Measurements from ENCODE around the gene HAL. TPM values are rescaled to one million over a fixed set of nuclear protein-coding genes. Genes with fewer than 3 reads are reported as not detected.

Gene HAL
- 1 to 10 TPM in 1 of 2 donors, under 1 TPM in 1; 0.39 to 1.4 TPM for total RNA-seq
- under 1 TPM in 1 of 2 donors, not detected in 1; 0.63 TPM for polyA plus RNA-seq
- long read RNA-seq, donor 1, partial matches to known transcripts, result 0 of 1 reads
- long read RNA-seq, donor 1, other reads (novel, unspliced or antisense), result 1 of 1 reads
- long read RNA-seq, donor 2, partial matches to known transcripts, result 0 of 1 reads
- long read RNA-seq, donor 2, other reads (novel, unspliced or antisense), result 1 of 1 reads

- Histone ChIP-seq H3K36me3 (ENCODE audit: control insufficient read depth in 1 of 2, insufficient read depth in 2 of 2, low read length in 1 of 2) (no peaks in the 10 kb centered on the region), H3K4me1 (ENCODE audit: control insufficient read depth in 1 of 2, insufficient read depth in 2 of 2, low read length in 2 of 2) (no peaks in the 10 kb centered on the region), H3K27me3 (ENCODE audit: control insufficient read depth in 1 of 2, insufficient read depth in 2 of 2, low read length in 1 of 2) (no peaks in the 10 kb centered on the region), H3K4me3 (ENCODE audit: low read length in 2 of 2) (no peak within 1 kb of the TSS), H3K27ac (ENCODE audit: low read depth in 1 of 2, low read length in 2 of 2) (no peak within 1 kb of the TSS), H3K9me3 (ENCODE audit: control insufficient read depth, low read length) (no peaks in the 10 kb centered on the region)
- intact Hi-C loops (cut with DNase I), result loop anchor here (5.0 to 10.0 kb wide), 3 partner anchors 79 to 421 kb away; no protein-coding TSS in a partner anchor
- DNase-seq, result no peak
- WGBS, 2 donors, result 73% methylated on average over 7 of the region's 7 CpGs
- ATAC-seq (ENCODE audit: low FRiP score), result peak; percentile 15
Measured at GRCh38 chr12:95996034-95996658, at the start of gene HAL. Gene HAL, minus strand, starts transcription at chr12:95996344. Its CDS starts 434 bp downstream, at chr12:95995910.

GRCh38 chr12:96045566-96045965, 49.4 kb upstream of the HAL start:
- H3K4me3 ChIP-seq (ENCODE audit: low read length in 2 of 2), result no peak overlapping the region
- H3K27ac ChIP-seq (ENCODE audit: low read depth in 1 of 2, low read length in 2 of 2), result no peak overlapping the region
- no peaks in the 10 kb centered on the region for H3K27me3 ChIP-seq (ENCODE audit: control insufficient read depth in 1 of 2, insufficient read depth in 2 of 2, low read length in 1 of 2)
- peak; percentile 29 for ATAC-seq (ENCODE audit: low FRiP score)
- no peaks in the 10 kb centered on the region for H3K4me1 ChIP-seq (ENCODE audit: control insufficient read depth in 1 of 2, insufficient read depth in 2 of 2, low read length in 2 of 2)
- H3K36me3 ChIP-seq (ENCODE audit: control insufficient read depth in 1 of 2, insufficient read depth in 2 of 2, low read length in 1 of 2), result no peaks in the 10 kb centered on the region
- H3K9me3 ChIP-seq (ENCODE audit: control insufficient read depth, low read length), result no peaks in the 10 kb centered on the region
- intact Hi-C loops (cut with DNase I), result no loop called here
- 84 to 85% methylated on average over 7 of the region's 7 CpGs for WGBS, 2 donors
- peak in 1 of 2 donors; percentile 63 for DNase-seq

- H3K36me3 ChIP-seq (ENCODE audit: control insufficient read depth in 1 of 2, insufficient read depth in 2 of 2, low read length in 1 of 2), result no peaks in the 10 kb centered on the region
- no peaks in the 10 kb centered on the region for H3K9me3 ChIP-seq (ENCODE audit: control insufficient read depth, low read length)
- intact Hi-C loops (cut with DNase I), result no loop called here
- no peak for DNase-seq
- no peaks in the 10 kb centered on the region for H3K27me3 ChIP-seq (ENCODE audit: control insufficient read depth in 1 of 2, insufficient read depth in 2 of 2, low read length in 1 of 2)
- H3K4me3 ChIP-seq (ENCODE audit: low read length in 2 of 2), result no peak overlapping the region
- no peaks in the 10 kb centered on the region for H3K4me1 ChIP-seq (ENCODE audit: control insufficient read depth in 1 of 2, insufficient read depth in 2 of 2, low read length in 2 of 2)
- no peak overlapping the region for H3K27ac ChIP-seq (ENCODE audit: low read depth in 1 of 2, low read length in 2 of 2)
- no peak for ATAC-seq (ENCODE audit: low FRiP score)
- WGBS, 2 donors, result 96% methylated on average over 2 of the region's 2 CpGs
Measured at GRCh38 chr12:96044943-96045290, 48.8 kb upstream of the HAL start.

GRCh38 chr12:96044017-96044942, 48.1 kb upstream of the HAL start:
- intact Hi-C loops (cut with DNase I), result no loop called here
- no peak overlapping the region for H3K27ac ChIP-seq (ENCODE audit: low read depth in 1 of 2, low read length in 2 of 2)
- no peaks in the 10 kb centered on the region for H3K27me3 ChIP-seq (ENCODE audit: control insufficient read depth in 1 of 2, insufficient read depth in 2 of 2, low read length in 1 of 2)
- WGBS, 2 donors, result 70 to 78% methylated on average over 10 of the region's 10 CpGs
- ATAC-seq (ENCODE audit: low FRiP score) (no peak), DNase-seq (no peak)
- H3K36me3 ChIP-seq (ENCODE audit: control insufficient read depth in 1 of 2, insufficient read depth in 2 of 2, low read length in 1 of 2), result no peaks in the 10 kb centered on the region
- H3K9me3 ChIP-seq (ENCODE audit: control insufficient read depth, low read length), result no peaks in the 10 kb centered on the region
- H3K4me3 ChIP-seq (ENCODE audit: low read length in 2 of 2), result no peak overlapping the region
- no peaks in the 10 kb centered on the region for H3K4me1 ChIP-seq (ENCODE audit: control insufficient read depth in 1 of 2, insufficient read depth in 2 of 2, low read length in 2 of 2)

- Histone ChIP-seq H3K36me3 (ENCODE audit: control insufficient read depth in 1 of 2, insufficient read depth in 2 of 2, low read length in 1 of 2) (no peaks in the 10 kb centered on the region), H3K9me3 (ENCODE audit: control insufficient read depth, low read length) (no peaks in the 10 kb centered on the region), H3K27ac (ENCODE audit: low read depth in 1 of 2, low read length in 2 of 2) (no peak overlapping the region), H3K4me3 (ENCODE audit: low read length in 2 of 2) (no peak overlapping the region), H3K27me3 (ENCODE audit: control insufficient read depth in 1 of 2, insufficient read depth in 2 of 2, low read length in 1 of 2) (no peaks in the 10 kb centered on the region), H3K4me1 (ENCODE audit: control insufficient read depth in 1 of 2, insufficient read depth in 2 of 2, low read length in 2 of 2) (no peaks in the 10 kb centered on the region)
- intact Hi-C loops (cut with DNase I), result no loop called here
- 86 to 96% methylated on average over 1 of the region's 1 CpG for WGBS, 2 donors
- DNase-seq (no peak), ATAC-seq (ENCODE audit: low FRiP score) (no peak)
Measured at GRCh38 chr12:96041181-96041580, 45.0 kb upstream of the HAL start.

GRCh38 chr12:96040305-96041133, 44.4 kb upstream of the HAL start:
- 58 to 67% methylated on average over 3 of the region's 3 CpGs for WGBS, 2 donors
- H3K4me1 ChIP-seq (ENCODE audit: control insufficient read depth in 1 of 2, insufficient read depth in 2 of 2, low read length in 2 of 2), result no peaks in the 10 kb centered on the region
- DNase-seq, result no peak
- H3K36me3 ChIP-seq (ENCODE audit: control insufficient read depth in 1 of 2, insufficient read depth in 2 of 2, low read length in 1 of 2), result no peaks in the 10 kb centered on the region
- H3K27me3 ChIP-seq (ENCODE audit: control insufficient read depth in 1 of 2, insufficient read depth in 2 of 2, low read length in 1 of 2), result no peaks in the 10 kb centered on the region
- no peak overlapping the region for H3K27ac ChIP-seq (ENCODE audit: low read depth in 1 of 2, low read length in 2 of 2)
- no peaks in the 10 kb centered on the region for H3K9me3 ChIP-seq (ENCODE audit: control insufficient read depth, low read length)
- no peak overlapping the region for H3K4me3 ChIP-seq (ENCODE audit: low read length in 2 of 2)
- intact Hi-C loops (cut with DNase I), result no loop called here
- ATAC-seq (ENCODE audit: low FRiP score), result no peak

GRCh38 chr12:96039516-96039915, 43.4 kb upstream of the HAL start:
- intact Hi-C loops (cut with DNase I), result no loop called here
- no peak for DNase-seq
- H3K4me3 ChIP-seq (ENCODE audit: low read length in 2 of 2), result no peak overlapping the region
- H3K36me3 ChIP-seq (ENCODE audit: control insufficient read depth in 1 of 2, insufficient read depth in 2 of 2, low read length in 1 of 2), result no peaks in the 10 kb centered on the region
- H3K27me3 ChIP-seq (ENCODE audit: control insufficient read depth in 1 of 2, insufficient read depth in 2 of 2, low read length in 1 of 2), result no peaks in the 10 kb centered on the region
- no peaks in the 10 kb centered on the region for H3K9me3 ChIP-seq (ENCODE audit: control insufficient read depth, low read length)
- no peak overlapping the region for H3K27ac ChIP-seq (ENCODE audit: low read depth in 1 of 2, low read length in 2 of 2)
- no peak for ATAC-seq (ENCODE audit: low FRiP score)
- no peaks in the 10 kb centered on the region for H3K4me1 ChIP-seq (ENCODE audit: control insufficient read depth in 1 of 2, insufficient read depth in 2 of 2, low read length in 2 of 2)
- WGBS, 2 donors, result 88 to 89% methylated on average over 3 of the region's 3 CpGs

GRCh38 chr12:96036765-96037455, 40.8 kb upstream of the HAL start:
- intact Hi-C loops (cut with DNase I), result no loop called here
- no peak for ATAC-seq (ENCODE audit: low FRiP score)

More at GRCh38 chr12:96036765-96037455, 40.8 kb upstream of the HAL start:
- Histone ChIP-seq H3K36me3 (ENCODE audit: control insufficient read depth in 1 of 2, insufficient read depth in 2 of 2, low read length in 1 of 2) (no peaks in the 10 kb centered on the region), H3K9me3 (ENCODE audit: control insufficient read depth, low read length) (no peaks in the 10 kb centered on the region), H3K4me3 (ENCODE audit: low read length in 2 of 2) (no peak overlapping the region), H3K4me1 (ENCODE audit: control insufficient read depth in 1 of 2, insufficient read depth in 2 of 2, low read length in 2 of 2) (no peaks in the 10 kb centered on the region), H3K27me3 (ENCODE audit: control insufficient read depth in 1 of 2, insufficient read depth in 2 of 2, low read length in 1 of 2) (no peaks in the 10 kb centered on the region), H3K27ac (ENCODE audit: low read depth in 1 of 2, low read length in 2 of 2) (no peak overlapping the region)
- DNase-seq, result no peak
- WGBS, 2 donors, result 91 to 92% methylated on average over 8 of the region's 8 CpGs

Data from aorta (tissue), 5 donors.